Cardiac fibroblast (primary cell): ENCODE data around the gene PMP22.

Experiments
- DNase-seq, 2 donors: peaks; one replicate each; pipeline versions ENCODE4 v3.0.0 to v3.0.0-alpha.2; 2010; ENCODE audit warnings: low read depth in 2 of 2
- H3K4me3 ChIP-seq, 2 donors: replicated peaks in 1 of 2; 1 replicate in 1 of 2; 2 replicates in 1 of 2; pipeline ENCODE4 v1.5.1; 2011; ENCODE audit warnings: low read depth in 2 of 2, low read length in 2 of 2, mild to moderate bottlenecking in 2 of 2, moderate library complexity in 1 of 2
- CTCF ChIP-seq: IDR thresholded peaks from one replicate; pipeline ENCODE4 v1.5.1; 2011; ENCODE audit warnings: low read depth, mild to moderate bottlenecking, low read length, inconsistent platforms

PMP22 gene

DNA sequence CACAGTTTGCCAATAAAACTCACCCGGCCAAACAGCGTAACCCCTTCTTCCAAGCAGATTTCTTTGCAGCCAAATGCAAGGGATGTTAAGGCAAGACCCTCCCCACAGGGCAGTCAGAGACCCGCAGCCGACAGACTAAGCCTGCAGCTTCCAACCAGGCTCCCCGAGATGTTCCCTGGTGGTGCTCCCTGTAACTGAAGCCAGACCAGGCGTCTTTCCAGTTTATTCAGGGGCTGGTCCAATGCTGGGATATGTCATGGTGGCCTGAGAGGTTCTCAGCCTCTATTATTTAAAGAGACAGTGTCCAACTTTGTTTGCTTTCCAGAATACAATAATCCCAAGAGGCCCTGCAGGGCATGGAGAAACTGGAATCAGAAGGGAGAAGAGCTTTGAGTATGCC is at the start of gene PMP22:
PMP22 (minus strand) TSS at position 196 of the 400 bp plus-strand sequence. CDS start 4,599 bp downstream, outside the sequence.
- TF ChIP-seq CTCF: no peak
- peak in 1 of 2 donors; percentile 54 for DNase-seq
- peak within 1 kb of the TSS in 1 of 2 donors; percentile 29 for H3K4me3 ChIP-seq

- TF ChIP-seq CTCF: no peak
- DNase-seq: no peak
- H3K4me3 ChIP-seq: no peak overlapping the region
Measured at GRCh38 chr17:15311996-15312395, 46.9 kb upstream of the PMP22 start.

GRCh38 chr17:15309793-15310192 is 44.7 kb upstream of the PMP22 start:
- no peak for DNase-seq
- H3K4me3 ChIP-seq: no peak overlapping the region
- no peak for TF ChIP-seq CTCF

- H3K4me3 ChIP-seq: no peak overlapping the region
- no peak for DNase-seq
- no peak for TF ChIP-seq CTCF
Measured at GRCh38 chr17:15309236-15309635, 44.1 kb upstream of the PMP22 start.

GRCh38 chr17:15308758-15309157 is 43.6 kb upstream of the PMP22 start:
- TF ChIP-seq CTCF: no peak
- no peak for DNase-seq

GRCh38 chr17:15307710-15308111 is 42.6 kb upstream of the PMP22 start:
- no peak for TF ChIP-seq CTCF
- no peak overlapping the region for H3K4me3 ChIP-seq
- peak in 1 of 2 donors; percentile 6 for DNase-seq

More at GRCh38 chr17:15308758-15309157, 43.6 kb upstream of the PMP22 start:
- no peak overlapping the region for H3K4me3 ChIP-seq

DNA sequence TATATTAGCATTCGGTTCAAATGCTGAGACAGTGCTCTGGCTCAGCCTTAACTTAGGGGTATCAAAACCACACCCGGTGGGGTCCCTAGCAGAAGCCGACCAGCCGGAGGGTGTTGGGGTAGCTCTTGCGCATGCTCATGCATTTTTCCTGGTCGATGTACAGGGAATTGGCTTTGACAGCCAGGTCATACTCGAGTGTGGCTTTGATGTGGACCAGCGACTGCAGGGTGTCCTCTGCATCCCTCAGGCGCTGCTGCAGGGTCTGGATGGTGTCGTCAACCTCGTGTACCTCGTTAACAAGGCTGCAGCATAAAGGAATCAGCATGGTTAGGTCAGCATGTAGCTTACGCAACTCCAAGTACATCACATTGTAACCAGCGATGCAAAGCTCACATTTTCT is 38.7 kb upstream of the PMP22 start:
- no peak for TF ChIP-seq CTCF
- H3K4me3 ChIP-seq: no peak overlapping the region
- DNase-seq: no peak
